KBM-7 (cell line): Measurements from ENCODE around the gene STAT5B.

ENCODE experiments used
- DNase-seq: peaks from one replicate; pipeline ENCODE4 v3.0.0-alpha.2; 2015
- in situ Hi-C: fragments of 300-500 bp; cut with MboI; formaldehyde crosslinking; loops from 2 replicates; pipeline ENCODE4 v1.14.3; 2020; ENCODE audit warnings: low sequenced_read_pairs, low pct_unique_long_range_greater_than_20kb, mixed read lengths

The STAT5B gene

DNA sequence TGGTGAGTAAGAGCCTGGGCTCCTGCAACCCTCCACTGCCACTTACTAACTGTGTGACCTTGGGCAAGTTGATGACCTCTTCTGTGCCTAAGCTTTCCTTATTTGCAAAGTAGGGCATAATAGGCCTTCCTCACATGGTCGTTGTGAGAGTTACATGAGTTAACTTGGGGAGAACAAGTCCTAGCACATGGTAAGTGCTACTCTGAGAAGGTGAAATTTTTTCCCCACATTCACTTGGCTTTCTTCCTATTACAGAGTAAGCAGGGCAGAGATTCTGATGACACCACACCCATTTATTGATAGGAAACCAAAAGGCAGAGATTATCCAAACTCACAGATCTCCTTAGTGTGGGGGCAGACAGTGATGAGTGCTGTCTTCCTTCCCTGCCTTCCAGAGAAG, 96.9 kb downstream of the STAT5B start:
- in situ Hi-C loops = no loop called here
- no peak for DNase-seq

DNA sequence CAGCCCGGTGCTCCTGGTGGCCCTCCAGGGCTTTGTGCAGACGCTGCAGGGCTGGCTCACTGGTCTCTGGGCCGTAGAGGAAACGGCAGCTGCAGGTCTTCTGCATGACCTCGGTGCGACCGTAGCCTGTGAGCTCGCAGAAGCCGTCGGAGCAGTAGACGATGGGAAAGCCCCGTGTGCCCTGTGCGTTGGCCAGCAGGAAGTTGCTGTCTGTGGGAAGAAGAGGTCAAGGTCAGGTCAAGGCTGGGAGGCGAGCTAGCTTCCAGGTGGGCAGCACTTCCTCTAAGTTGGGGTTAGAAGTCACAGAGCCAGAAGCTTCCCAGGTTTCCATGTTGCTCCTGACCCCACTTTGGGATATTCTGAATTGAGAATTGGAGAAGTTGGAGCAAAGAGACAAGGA, 97.4 kb downstream of the STAT5B start:
- DNase-seq = no peak
- in situ Hi-C loops = no loop called here

DNA sequence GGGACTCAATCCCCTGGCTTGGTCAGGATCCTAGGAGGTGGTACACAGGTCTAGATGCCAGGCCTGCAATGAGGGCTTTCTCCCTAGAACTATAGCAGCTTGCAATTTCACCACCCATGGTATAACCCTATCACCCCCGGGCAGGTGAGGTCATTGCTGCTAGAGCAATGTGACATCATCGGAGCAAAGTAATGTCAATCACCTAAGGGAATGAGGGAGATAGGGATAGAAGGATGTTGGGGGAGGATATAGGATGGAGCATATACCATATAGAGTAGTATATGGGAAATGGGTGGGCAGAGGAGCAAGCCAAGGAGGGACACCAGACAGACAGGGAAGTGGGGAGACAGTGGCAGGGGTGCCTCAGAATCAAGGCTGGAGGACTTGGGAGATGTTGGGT, 98.5 kb downstream of the STAT5B start:
- in situ Hi-C loops = no loop called here
- no peak for DNase-seq

DNA sequence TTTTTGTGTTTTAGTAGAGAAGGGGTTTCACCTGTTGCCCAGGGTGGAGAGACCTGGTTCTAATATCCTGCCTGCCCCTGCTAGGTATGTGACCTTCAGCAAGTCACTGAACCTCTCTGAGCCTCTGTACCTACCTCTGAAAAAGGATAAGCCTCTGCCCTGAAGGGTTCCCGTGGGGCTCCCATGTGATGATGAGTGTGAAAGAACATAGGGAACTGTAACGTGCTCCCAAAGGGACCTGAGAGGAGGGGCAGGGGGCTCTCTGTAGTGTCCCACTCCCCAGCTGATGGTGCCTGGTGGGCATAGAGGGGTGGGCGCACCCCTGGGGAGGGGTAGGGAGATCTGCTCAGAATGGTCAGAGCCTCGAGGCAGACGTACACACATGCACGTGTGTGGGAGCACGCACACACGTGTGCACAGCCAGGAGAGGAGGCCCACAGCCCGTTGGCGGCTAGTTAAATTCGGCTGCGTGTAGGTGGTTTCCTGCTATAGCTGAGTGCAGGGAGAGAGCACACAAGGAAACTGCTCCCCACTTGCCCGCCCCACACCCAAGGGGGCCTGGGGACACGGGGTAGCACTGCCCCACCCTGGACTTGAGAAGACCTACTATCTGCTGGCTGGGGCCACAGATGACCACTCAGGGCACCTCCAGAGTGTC, 101.9 kb downstream of the STAT5B start:
- no peak for DNase-seq
- in situ Hi-C loops = no loop called here

DNA sequence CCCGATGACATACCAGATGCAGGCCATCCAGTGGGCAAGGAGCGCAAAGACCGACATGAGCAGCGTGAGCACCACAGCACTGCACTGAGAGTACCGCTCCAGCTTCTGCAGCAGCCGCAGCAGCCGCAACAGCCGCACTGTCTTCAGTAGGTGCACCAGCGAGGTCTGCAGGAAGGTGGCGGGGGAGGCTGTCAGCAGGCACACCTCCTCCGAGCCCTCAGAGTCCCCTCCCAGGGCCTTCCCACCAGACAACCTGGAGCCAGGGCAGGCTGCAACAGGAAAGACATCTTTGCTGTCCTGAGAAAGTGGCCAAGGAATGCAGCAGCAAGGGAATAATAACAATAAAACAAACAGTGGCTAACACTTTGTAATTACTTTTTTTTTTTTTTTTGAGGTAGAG, 104.4 kb downstream of the STAT5B start:
- DNase-seq = no peak

DNA sequence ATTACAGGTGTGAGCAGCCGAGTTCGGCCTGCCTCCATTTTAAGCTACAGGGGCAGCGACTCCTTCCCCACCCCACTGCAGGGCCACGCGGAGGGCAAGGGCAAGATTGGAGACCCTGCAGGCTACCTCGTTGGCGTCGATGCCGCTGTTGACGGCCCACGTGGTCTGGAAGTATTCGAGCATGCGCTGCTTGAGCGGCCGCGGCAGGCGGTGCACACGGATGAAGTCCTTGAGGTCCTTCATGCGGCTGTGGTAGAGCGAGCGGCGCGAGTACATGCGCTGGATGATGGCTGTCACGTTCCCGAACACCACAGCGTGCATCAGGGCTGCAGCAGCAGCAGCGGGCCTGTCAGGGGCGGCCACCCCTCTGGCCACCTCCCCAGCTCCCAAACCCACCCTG, 106.8 kb downstream of the STAT5B start:
- no peak for DNase-seq
- in situ Hi-C loops = no loop called here

More for the DNA sequence above, 104.4 kb downstream of the STAT5B start:
- in situ Hi-C loops = no loop called here

DNA sequence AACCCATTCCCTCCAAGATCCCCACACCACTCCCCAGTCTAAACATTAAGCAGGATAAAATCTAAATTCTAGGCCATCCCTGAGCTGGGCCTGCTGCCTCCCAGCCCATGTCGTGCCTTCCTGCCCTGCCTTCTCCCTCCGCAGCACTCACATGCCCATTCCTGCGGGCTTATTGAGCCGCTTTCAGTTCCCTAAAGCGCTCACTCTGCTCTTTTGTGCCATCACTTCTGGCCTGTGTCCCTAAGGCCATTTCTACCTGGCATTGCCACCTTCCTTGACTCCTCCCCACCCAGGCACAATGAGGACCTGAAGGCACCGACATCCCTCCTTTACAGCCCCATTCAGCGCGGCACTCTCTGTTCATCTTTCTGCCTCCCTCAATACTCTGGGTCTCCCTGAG, 108.4 kb downstream of the STAT5B start:
- DNase-seq = no peak
- in situ Hi-C loops = no loop called here

DNA sequence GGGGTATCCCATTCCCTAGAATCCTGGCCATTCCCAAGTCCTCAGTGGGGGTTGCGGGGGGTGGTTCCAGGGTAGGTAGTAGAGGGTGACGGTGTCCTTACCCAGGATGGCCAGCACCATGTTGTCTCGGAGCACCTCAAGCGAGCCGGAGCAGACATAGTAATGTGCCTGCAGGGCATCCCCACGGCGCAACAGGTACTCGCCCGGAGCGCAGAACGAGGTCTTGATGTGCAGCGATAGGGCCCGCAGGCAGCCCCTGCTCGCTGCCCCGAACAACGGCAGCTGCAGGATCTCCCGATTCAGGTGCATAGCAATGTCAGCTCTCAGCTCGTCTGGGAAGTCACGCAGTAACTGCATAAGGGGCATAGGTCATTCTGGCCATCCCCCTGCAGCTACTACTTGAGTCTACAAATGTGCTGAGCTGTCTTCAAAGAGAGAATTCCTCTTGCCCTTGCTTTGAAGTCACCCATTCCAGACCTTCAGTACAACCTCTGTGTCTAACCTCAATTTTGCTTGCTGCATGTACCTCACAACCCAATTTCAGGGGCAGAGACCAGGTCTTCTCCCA, 109.9 kb downstream of the STAT5B start:
- no peak for DNase-seq
- in situ Hi-C loops = no loop called here

DNA sequence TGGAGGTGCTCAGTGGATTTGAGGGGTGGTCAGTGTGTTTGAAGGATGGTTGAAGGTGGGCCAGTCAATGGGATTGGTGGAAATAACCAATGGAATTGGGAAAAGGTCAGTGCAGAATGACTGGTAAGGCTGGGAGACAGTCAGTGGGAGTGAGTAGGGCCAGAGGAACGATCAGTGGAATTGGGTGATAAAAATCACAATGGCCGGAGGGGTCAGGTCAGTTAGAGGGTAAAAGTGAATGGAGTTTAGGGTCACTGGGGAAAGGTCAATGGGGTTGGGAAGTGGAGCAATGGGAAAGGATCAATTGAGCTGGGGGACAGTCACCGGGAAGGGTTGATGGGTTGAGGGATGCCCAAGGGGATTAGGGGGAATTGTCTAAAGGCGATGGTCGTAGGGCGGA, 110.4 kb downstream of the STAT5B start:
- no peak for DNase-seq
- in situ Hi-C loops = no loop called here

DNA sequence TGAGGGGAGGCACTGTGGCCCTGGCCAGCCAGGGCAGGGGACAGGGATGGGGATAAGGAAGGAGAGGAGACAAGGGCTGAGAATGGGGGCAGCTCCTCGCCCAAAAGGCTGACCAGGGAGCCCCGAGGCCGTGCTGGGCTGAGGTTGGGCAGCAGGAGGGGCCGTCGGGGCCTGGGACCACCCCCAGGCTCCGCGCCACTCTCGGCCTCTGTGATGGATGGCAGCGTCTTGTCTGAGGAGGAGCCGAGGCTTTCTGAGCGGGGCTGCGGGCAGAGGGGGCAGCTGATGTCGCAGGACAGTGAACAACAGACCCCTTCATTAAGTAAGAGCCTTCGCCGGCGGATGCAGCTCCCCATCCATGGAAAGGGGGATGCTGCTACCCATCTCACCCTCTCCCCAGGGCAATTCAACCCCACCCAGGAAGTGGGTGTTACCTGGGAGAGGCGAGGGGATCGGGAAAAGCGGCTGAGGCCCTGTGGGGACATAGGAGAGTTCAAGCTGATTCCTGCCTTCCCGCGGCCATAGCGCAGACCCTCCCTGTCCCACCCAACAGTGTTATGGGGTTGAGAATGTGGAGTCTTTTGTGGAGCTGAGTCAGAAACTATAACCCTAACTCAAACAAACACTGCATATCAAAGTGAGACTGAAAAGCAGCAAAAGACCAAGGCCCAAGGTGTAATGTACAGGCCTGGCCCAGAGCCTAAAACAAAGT, 112.3 kb downstream of the STAT5B start:
- in situ Hi-C loops = no loop called here

DNA sequence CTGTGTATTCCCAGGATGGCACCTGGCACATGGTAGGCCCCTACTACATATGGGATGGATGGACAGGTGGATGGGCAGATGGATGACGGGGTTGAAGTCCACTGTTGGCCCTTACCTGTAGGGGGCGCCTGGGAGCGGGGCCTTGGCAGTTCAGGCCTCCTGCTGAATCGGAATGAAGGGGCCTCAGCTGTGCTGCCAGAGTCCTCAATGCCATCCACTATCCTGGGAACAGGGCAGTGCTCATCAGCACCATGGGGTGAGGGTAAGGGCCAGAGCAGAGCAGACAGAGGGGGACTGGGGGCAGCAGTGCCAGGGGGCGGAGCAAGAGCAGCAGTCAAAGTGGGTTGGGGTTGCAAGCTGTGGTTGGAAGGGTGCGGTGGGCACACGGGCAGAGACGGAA, 113.1 kb downstream of the STAT5B start:
- in situ Hi-C loops = no loop called here
- peak; percentile 54 for DNase-seq

More for the DNA sequence above, 112.3 kb downstream of the STAT5B start:
- DNase-seq = no peak

DNA sequence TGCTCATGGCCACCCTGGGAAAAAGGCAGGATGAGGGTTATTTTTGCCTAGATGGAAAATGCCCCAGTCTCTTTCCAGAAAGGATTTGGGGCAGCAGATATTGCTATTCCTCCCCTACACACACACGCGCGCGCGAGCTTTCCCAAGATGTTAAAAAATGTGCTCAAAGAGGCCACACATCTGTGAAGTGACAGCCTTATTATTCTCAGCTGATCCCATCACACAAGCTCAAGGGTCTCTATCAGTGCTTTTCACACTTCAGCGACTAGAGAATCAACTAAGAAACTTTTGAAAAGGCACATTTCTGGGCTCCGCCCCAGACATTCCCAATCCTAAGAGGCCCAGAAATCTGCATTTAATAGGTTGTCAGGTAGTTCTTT, 115.7 kb downstream of the STAT5B start:
- in situ Hi-C loops = no loop called here
- no peak for DNase-seq

DNA sequence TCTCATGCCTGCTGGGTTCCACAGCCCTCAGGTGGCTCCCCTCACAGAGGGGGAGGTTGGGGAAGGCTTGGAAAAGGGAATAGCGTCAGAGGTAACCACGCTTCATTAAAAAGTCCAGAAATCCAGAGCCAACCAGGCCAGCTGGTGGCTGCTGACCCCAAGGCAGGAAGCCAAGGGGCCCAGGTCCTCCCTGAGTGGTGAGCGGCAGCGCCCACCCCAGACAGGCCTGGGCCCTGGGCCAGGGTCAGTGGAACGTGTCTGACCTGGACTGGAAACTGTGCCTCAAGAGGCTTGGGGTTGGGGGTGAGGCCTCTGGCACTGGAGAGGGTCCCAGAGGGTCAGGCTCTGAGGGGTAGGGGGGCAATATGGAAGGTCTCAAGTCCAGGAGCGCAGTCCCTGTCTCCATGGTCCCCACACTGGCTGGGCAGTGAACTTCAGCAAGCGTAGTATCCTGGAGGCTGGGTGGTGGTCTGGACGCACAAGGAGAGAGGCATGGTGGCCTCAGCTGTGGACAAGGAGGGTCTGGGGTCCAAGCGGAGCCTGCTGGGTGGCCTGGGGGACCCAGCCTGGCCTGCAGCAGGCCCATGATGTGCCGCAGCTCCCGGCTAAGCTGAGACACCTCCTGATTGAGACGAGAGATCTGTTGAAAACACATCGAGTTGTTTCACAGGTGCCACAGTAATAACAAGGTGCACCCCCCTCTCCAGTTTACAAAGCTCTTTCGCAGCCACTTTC, 116.2 kb downstream of the STAT5B start:
- no peak for DNase-seq
- in situ Hi-C loops = no loop called here

DNA sequence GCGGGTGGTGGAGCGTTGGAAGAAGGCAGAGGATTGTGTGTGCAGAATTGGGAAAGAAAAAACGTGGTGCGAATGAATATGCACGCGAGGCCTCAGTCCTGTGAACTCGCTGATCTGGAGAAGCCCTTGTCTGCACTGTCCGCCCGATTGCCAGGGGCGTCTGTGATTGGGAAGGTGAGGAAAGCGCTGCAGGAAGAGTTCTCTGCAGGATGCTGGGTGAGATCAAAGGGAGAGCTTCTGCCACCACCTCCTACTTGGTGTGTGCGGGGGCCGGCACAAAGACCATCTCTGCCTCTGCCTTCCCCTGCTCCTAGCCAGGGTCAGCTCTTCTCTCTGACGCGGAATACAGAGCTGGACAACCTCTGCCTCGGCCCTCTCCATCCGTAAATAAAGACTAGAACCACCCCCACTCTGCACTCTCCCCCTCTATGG, 120.6 kb downstream of the STAT5B start:
- in situ Hi-C loops = no loop called here
- DNase-seq = no peak

DNA sequence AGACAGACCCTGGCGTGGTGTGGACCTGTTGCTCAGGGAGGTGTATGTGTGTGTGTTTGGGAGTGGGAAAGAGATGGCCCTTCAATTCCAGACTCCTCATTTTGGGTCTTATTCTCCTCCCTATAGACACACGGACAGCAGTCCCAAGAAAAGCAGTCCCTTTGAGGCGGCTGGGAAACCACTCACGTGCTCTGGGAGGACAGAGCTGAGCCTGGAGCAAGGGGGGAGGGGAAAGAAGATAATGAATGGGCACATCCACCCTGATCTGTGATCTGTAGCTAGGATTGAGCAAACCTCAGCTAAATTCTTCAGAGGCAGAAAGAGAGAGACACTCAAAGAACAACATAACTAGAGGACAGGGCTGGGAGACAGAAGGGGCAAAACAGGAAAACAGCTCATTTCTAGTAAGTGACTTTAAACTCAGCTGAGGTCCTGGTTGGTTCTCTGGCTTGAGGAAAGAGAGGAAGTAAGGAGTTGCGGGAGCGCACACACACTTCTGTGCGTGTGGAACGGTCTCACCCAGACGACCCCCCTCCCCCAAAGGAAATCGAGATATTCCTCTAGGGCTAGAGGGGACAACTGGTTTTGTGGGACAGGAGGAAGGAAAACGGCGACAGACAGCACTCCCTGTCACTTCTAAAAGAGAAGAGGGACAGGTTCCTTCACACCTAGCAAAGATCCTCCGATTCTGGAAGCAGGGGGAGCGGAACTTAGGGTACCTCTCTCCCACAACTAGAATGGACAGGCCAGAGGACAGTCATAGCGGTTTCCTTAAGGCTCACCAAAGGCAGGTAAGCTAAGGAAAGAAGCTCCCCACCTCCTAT, 122.1 kb downstream of the STAT5B start:
- peak; percentile 81 for DNase-seq
- in situ Hi-C loops = no loop called here
